Measurements from ENCODE around the gene MSRB1. TPM values are rescaled to one million over a fixed set of nuclear protein-coding genes. Genes with fewer than 3 reads are reported as not detected.

Gene MSRB1, protein sequence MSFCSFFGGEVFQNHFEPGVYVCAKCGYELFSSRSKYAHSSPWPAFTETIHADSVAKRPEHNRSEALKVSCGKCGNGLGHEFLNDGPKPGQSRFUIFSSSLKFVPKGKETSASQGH
- total RNA-seq = 10 to 100 TPM; 17.3 to 46.6 (median 38.3) TPM

DNA sequence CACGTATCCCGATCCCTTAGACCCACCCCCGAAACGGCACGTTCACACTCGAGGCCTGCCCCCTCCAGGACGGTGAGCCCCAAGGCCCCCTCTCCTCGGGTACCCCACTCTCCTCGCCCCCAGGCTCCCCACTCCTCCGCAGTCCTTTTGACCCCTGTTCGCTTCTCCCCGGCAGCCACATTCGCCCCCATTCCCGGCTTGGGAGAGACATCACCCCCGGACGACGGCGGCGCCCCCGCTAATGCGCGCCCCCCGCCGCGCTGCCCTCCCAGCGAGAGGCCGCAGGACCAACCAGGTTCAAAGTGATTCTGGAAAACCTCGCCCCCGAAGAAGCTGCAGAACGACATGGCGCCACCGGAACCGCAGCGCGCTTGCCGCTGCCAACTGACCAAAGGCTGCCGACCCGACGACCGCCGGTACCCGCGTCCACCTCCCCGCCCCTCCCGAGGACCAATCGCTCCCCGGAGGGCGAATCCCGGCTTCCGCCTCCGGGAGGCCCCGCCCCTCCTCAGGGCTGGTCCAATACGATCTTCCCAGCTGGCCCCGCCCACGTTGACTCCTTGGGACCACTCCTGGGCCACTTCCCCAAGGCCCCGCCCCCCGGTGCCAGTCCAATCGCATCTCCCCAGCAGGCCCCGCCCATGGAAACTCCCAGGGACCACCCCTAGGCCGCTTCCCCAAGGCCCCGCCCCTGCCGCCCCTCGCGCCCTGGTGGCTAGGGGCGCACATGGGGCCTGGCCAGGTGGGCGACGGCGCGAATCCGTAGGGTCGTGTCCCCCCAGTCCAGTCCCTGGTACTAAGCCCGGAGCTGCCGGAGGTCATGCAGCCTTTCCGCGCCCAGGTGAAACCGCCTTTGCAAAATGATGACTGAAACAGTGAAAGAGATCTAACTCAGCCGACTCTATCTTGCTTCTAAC, at the start of gene MSRB1:
TSS of gene MSRB1 (minus strand) at position 390 of the 917 bp plus-strand sequence. CDS start at position 347, 43 bp downstream.
- TF ChIP-seq, protein P1, sequence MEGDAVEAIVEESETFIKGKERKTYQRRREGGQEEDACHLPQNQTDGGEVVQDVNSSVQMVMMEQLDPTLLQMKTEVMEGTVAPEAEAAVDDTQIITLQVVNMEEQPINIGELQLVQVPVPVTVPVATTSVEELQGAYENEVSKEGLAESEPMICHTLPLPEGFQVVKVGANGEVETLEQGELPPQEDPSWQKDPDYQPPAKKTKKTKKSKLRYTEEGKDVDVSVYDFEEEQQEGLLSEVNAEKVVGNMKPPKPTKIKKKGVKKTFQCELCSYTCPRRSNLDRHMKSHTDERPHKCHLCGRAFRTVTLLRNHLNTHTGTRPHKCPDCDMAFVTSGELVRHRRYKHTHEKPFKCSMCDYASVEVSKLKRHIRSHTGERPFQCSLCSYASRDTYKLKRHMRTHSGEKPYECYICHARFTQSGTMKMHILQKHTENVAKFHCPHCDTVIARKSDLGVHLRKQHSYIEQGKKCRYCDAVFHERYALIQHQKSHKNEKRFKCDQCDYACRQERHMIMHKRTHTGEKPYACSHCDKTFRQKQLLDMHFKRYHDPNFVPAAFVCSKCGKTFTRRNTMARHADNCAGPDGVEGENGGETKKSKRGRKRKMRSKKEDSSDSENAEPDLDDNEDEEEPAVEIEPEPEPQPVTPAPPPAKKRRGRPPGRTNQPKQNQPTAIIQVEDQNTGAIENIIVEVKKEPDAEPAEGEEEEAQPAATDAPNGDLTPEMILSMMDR (IDR thresholded peaks at IDR 0.05) = peak in 2 of 6 experiments; percentile 12 to 20
- TF ChIP-seq POLR2A (IDR thresholded peaks at IDR 0.05) = peak; percentile 94 to 97
- peaks cover 5 to 37% (median 15%) of the 10 kb centered on the region in 4 donors for H3K4me1 ChIP-seq
- peak within 1 kb of the TSS; percentile 60 to 81 (median 78) for H3K27ac ChIP-seq
- H3K27me3 ChIP-seq = no peaks in the 10 kb centered on the region
- peaks cover 0 to 26% (median 0%) of the 10 kb centered on the region in 3 donors for H3K36me3 ChIP-seq
- DNase-seq = peak; percentile 100
- H3K4me3 ChIP-seq = peak within 1 kb of the TSS; percentile 57 to 87 (median 78)
- no peaks in the 10 kb centered on the region for H3K9me3 ChIP-seq

DNA sequence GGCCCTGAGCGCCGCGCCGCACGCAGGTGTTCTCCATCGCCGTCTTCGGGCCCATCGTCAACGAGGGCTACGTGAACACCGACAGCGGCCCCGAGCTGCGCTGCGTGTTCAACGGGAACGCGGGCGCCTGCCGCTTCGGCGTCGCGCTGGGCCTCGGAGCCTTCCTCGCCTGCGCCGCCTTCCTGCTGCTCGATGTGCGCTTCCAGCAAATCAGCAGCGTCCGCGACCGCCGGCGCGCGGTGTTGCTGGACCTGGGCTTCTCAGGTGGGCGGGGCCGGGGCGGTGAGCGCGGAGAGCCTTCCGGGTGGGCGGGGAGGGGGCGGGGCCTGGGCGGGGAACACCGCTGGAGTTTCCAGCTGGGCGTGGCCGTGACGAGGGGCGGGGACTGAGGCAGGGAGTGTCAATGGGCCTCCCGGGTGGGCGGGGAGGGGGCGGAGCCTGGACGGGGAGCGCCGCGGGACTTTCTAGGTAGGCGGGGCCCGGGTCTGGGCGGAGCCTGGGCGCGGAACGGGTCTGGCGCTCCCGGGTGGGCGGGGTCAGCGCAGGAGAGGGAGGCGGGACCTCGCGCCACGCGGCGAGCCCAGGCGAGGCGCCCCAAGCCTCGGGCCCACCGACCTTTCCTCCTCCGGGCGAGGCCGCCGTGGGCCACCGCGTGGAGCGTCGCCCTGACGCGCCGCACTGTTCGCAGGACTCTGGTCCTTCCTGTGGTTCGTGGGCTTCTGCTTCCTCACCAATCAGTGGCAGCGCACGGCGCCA, 49.1 kb upstream of the MSRB1 start:
- Histone ChIP-seq H3K36me3 (peaks cover 0 to 7% (median 0%) of the 10 kb centered on the region in 3 donors), H3K27me3 (peaks cover 0 to 22% of the 10 kb centered on the region in 2 donors), H3K27ac (peak overlapping the region; percentile 73 to 85 (median 78)), H3K9me3 (peaks cover 0 to 4% (median 0%) of the 10 kb centered on the region in 4 donors), H3K4me3 (peak overlapping the region; percentile 12 to 71 (median 42)), H3K4me1 (peaks cover 3 to 37% (median 15%) of the 10 kb centered on the region in 4 donors)
- TF ChIP-seq POLR2A (IDR thresholded peaks at IDR 0.05) = peak; percentile 49 to 50
- TF ChIP-seq, protein P1 (IDR thresholded peaks at IDR 0.05) = peak in 1 of 6 experiments; percentile 6
- DNase-seq = peak; percentile 98 to 99 (median 98)

DNA sequence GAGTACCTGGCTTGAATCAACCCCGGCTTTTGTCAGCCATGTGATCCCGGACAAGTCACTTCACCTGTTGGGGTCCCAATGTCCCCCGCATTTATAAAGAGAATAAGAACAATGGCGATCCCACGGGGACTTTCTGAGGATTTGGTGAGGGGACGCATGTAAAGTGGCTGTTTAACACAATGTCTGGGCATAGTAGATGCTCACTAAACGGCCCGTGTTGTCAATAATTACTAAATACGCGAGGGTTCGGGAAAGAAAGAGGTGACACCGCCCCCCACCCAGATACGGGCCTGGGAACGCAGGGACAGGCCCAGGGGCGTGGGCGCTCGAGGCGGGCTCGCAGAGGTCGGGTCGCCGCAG, 48.6 kb upstream of the MSRB1 start:
- Histone ChIP-seq H3K9me3 (peaks cover 0 to 4% (median 0%) of the 10 kb centered on the region in 4 donors), H3K36me3 (peaks cover 0 to 12% (median 0%) of the 10 kb centered on the region in 3 donors), H3K4me1 (peaks cover 3 to 37% (median 15%) of the 10 kb centered on the region in 4 donors), H3K27ac (peak overlapping the region; percentile 73 to 85 (median 78)), H3K4me3 (peak overlapping the region; percentile 12 to 71 (median 42)), H3K27me3 (peaks cover 0 to 22% of the 10 kb centered on the region in 2 donors)
- TF ChIP-seq POLR2A (IDR thresholded peaks at IDR 0.05) = no peak
- TF ChIP-seq, protein P1 (IDR thresholded peaks at IDR 0.05) = no peak
- DNase-seq = no peak

DNA sequence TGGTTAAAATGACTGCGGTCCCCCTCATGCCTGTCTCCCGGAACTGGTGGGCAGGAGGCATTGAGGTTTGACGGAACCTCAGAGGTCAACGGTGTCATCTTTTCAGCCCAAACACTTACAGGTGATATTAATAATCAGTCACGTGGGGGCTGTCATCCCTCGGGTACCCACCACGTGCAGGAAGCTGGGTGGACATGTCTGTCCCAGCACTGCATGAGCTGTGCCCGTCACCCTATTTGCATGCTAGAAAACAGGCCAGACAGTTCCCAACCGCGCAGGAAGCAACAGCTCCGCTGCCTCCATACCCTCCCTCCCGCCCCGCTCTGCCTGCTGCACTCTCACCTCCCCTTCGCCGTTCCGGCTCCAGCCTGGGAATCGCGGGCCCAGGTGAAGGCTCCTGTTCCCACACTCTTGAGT, 48.1 kb upstream of the MSRB1 start:
- Histone ChIP-seq H3K27ac (peak overlapping the region; percentile 18 to 85 (median 80)), H3K36me3 (peaks cover 0 to 16% (median 0%) of the 10 kb centered on the region in 3 donors), H3K4me3 (peak overlapping the region; percentile 38 to 71 (median 46)), H3K27me3 (peaks cover 0 to 22% of the 10 kb centered on the region in 2 donors), H3K4me1 (peaks cover 3 to 40% (median 15%) of the 10 kb centered on the region in 4 donors), H3K9me3 (peaks cover 0 to 4% (median 0%) of the 10 kb centered on the region in 4 donors)
- TF ChIP-seq, protein P1 (IDR thresholded peaks at IDR 0.05) = no peak
- TF ChIP-seq POLR2A (IDR thresholded peaks at IDR 0.05) = no peak
- peak in 2 of 3 donors; percentile 93 for DNase-seq

Data from Peyer's patch (tissue), 4 donors.